IPS-NIHi7 (cell line): ENCODE data around the gene HEATR5A.

Source experiments
- DNase-seq: peaks from one replicate; pipeline ENCODE4 v3.0.0; 2012; ENCODE audit warnings: mixed read lengths; ENCODE audit errors: extremely low spot score

Gene HEATR5A

DNA sequence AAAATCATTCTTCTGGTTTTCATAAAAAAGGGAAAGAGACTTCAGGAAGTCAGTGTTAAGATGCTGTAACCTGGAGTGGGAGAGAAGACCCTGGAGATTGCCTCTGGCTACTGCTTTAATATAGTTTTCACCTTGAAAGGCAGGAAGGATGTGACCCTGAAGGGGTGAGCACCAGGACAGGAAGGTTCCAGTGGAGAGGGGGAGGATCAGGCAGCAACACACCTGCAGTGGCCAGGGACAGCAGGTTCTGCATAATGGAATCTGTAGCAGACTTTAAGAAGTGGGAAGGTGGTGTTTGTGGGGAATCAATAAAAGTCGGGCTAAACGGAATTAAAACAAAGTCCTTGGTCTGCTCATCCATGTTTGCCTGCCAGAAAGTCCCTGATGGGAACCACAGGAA lies 6.3 kb upstream of the HEATR5A start:
- no peak for DNase-seq

DNA sequence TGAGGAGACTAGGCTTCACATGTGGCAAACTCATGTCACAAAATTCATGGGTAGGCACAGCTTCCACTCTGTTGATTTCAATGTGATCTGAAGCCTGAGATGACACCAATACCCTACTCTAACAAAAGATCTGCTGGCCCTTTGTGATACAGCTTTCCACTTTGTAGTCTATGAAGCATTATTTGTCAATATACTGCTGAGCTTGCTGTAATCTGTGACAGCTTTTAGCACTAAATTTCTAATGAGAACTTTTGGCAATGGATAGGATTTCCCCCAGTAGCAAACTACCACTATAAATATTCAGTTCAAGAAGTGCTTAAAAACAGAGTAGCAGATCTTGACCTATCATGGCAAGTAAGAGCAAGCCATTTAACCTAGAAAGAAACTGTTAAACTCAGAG lies 5.6 kb upstream of the HEATR5A start:
- no peak for DNase-seq

DNA sequence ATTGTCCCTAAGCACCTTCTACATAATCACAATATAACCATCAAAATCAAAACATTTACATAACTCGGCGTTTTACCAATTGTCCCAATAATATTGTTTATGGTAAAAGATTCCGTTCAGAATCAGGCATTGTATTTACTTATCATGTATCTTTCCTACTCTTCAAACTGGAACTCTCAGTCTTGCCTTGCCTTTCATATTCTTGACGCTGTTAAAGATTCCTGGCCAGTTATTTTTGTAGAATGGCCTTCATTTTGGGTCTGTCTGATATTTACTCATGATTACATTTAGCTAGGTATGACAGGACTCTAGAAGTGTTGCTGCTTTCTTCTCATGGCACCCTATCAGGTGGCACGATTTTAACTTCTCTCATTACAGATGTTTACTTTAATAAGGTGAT lies 850 bp upstream of the HEATR5A start:
- no peak for DNase-seq

DNA sequence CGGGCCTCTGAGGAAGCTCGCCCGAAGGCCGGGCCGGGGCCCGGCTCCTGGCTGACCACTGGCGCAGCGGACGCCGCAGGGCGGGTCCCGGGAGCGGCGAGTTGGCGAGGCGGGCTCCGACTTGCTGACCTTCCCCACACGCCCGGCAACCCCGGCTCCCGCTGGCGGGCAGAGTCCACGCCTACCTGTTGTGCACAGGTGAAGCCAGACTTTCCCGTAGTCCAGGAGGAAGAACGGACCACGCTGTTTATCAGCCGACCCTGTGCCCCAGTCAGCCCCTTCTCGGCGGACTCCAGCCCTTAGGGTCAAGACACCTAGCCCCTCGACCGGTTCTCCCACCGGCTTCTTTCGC lies 407 bp downstream of the HEATR5A start:
- DNase-seq = peak; percentile 77

DNA sequence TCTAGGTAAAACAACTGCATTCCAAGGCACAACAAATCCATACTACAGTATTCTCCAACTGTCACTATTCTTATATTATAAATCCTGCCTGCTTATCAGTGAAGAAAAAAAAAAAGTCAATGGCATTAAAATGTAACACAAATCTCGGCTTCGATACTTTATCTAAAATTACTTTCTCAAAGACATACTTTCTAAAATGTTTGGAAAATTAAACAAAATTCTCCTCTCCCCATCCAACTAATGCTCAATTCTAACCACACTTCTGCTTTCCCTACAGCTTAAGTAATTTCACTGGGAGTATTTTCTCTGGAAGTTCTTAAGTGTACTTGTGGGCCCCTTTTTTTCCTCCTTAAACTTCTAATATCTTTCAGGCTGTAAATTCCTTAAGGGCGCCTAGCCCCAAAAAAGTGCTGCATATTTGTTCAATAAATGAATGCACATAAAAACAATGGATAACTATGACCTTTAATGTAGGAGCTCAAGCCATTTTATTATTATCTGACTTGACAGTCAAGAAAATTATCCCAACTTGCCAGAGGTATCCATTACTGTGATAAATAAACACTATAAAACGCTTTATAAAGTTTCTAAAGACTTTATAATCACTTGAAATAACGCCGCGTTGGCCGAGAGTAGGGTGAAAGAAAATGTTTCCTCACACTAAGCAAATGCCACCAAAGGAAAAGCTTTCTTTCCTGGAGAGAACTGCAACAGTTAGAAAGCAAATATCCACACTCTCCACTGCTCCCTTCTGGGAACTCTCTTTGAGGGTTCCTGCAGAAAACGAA lies 977 bp downstream of the HEATR5A start:
- DNase-seq = no peak

DNA sequence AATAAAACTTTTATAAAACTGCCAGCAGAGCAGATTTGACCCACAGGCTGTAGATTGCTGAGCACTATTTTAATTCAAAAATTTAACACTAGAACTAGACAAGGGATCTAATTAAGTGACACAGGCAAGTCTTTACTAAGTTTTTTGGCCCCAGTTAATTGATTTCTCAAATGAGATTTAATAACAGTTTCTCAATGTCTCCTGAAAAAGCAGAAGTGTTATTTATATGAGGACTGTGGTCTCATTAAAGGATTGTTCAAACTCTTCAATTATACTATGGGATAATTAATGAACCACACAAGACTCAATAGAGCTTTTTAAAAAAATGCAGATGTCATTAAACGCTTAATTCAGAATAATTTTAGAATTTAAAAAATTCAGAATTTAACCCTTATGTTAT lies 1.9 kb downstream of the HEATR5A start:
- no peak for DNase-seq

DNA sequence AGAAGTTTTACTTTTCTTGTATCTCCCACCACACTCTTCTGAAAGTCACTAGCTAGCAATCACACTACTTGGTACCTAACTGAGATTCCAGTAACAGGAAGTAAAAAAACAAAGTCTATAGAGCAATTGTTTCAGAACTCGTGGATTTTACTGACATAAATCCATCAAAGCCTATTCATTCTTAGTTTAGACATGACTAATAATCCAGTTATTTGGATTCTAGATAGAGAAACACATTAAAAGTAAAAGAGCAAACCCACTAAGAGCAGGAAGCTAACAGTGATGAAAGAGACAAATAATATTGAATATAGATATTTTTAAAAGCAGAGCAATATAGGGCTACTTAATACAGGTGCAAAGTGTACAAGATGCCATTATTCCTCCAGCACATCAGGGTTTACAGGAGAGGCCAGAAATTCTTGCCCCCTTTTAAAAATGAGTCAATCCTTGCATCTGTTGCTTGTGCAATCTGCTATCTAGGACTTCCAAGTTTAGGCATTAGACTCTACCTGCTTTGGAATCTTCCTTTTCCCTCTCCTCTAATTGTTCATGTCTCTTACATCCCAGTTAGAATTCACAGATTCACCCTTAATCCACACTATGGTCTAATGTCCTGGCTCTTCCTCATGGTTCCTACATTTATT lies 6.0 kb downstream of the HEATR5A start:
- no peak for DNase-seq

DNA sequence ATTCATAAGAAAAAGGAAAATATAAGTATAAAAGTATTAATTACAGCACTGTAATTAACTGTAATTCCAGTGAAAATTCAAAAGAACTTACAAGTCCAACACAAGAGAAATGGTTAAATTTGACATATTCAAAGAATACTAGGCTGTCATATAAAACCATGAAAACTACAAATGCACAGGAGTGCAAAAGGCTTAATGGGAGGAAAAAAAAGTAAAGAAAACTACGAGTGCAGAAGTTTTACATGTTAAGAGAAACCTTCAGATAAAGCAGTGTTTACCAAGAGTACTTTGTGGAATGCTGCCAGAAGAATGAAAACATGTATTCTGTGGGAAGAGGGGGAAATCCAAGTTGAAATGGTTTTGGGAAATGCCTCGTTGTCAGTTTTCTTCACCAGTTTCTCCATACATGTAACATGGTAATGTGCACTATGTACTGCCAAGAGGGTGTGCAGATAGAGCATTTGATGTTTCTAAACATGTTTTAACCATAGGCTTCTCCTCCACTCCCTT lies 9.1 kb downstream of the HEATR5A start:
- no peak for DNase-seq

DNA sequence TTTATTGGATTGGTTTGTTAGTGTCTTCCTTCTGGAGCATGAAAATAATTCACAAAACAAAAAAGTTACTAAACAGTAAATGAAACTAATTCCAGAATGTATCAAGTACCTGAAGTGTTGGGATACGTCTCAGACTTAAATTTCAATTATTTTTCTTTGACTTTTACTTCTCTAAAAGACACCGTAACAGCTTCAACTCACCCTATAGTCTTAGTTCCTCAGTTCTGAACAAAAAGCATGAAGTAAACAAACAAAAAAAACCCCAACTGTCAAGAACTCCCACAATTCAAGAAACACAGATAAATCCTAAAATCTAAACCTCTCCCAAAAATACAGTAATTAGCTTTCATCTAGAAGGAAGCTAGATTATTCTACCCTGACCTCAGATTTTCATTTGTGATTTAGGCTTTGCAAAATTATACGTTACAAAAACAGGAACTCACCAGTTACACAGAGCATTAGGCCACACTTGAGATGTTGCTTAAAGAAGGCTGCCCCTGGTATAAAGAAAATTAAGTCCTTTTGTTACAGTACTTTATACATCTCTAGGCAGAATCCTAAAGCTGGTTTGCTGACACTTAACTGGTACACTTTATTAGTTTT lies 10.2 kb downstream of the HEATR5A start:
- DNase-seq = no peak

DNA sequence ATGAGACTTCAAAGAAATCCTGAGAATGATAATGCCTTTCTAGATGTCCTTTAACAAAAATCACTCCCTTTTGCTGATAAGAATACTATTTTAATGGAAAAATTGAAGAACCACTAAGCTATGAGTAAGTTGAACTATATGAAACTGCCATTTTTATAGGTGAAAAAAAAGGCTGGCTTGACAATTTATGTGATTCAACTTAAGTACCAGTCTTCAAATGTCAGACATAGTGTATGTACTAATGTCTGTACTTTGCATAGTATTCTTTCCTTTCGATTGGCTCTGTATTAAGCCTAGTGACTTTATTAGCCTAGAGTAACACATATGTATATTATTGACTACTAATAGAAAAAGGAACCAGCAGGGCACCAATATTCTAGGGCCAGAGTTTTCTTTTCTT lies 11.9 kb downstream of the HEATR5A start:
- no peak for DNase-seq

DNA sequence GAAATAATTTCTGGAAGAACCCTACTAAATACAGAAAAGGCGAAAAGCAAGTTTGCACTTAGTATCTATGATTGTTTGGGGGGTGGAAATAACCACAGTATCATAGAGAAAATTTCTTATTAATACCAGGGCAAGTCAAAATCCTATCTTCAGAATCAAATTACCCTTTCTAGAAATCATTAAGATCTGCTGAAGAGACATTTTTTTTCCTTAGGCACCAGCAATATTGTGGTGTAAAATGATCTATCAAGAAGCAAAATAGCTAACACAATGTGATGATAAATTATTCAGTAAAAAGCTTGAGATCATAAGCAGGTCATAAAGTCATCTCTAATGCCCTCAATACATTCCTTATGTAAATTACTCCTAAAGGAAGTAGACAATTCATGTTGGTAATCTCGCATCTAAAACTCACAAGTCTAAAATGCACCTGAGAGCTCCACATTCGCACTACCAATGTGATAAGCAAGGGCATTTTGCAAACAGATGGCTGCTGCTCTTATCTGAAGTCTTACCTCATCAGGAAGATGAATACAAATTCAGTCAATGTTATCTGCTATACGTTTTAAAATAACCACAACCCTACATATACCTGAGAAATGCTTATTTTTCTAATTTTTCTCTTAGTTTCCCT lies 14.6 kb downstream of the HEATR5A start:
- DNase-seq = no peak

DNA sequence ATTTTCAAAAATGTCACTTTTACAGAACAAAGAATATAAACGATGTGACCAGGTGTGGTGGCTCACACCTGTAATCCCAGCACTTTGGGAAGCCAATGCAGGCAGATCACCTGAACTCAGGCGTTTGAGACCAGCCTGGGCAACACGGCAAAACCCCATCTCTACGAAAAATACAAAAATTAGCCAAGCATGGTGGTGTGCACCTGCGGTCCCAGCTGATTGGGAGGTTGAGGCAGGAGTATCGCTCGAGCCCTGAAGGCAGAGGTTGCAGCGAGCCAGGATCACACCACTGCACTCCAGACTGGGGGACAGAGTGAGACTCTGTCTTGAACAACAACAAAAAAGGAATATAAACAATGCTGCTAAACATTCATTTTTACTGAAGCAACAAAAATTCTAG lies 15.2 kb downstream of the HEATR5A start:
- DNase-seq = no peak

DNA sequence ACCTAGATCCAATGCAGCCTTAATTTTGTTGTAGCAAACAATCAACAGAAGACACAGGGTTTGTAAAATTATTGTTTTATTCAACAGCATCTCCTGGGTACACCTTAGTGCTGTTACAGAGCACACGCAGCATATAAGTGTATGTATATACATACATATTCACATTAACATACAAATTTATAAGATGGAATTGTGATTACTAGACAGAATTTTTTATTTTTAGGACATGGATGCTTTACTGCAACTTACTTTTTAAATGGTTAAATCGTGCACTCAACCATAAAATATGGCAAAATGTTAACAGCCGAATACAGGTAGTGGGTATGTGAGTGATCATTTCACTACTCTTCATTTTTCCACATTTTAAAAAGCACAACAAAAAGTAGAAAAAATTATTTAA lies 16.6 kb downstream of the HEATR5A start:
- DNase-seq = no peak

DNA sequence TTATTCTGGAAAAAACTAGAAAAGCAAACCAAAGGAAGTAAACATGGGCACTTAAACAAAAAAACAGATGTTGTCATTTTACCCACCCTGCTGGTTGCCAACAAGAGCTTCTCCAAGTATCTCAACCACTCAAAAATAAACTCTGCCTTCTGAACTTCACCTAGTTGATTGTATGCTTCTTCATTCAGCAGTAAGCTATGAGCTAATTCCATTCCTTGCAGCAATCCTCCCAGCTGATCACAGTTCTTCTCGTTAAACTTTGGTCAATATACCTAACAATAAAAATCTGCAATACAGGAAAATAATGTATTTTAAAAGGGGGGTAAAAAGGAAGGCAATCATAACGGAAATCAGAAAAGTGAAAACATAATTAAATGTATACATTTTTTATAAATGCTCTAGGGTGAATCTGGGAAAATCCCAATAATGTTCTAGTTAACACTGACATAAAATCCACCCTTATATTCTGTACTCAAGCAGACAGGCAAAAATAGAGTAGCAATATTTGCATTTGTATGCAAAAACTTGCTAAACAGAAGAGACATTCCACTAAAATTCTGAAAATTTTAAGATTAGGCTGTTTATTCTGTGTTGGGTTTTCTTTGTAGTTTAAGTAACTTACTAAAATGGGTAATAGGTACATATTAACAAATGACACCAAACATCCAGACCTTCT lies 17.4 kb downstream of the HEATR5A start:
- DNase-seq = no peak

DNA sequence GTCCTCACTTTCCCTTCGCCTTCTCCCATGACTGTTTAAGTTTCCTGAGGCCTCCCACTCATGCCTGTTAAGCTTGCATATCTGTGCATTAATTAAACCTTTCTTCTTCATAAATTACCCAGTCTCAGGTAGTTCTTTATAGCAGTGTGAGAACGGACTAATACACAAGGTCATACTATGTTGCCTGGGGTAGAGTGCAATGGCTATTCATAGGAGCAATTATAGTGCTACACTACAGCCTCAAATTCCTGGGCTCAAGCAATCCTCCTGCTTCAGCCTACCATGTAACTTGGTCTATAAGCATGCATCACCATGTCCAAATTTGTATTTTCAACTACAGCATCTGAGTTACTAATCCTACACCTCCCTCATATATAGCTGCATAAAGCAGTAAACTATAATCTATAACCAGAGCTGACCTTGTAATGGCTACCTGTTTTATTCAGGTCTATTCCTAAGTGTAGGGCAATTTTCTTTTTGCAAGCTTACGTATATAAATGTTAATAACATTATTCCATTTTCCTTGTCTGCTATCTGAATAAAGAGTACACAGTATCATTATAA lies 18.9 kb downstream of the HEATR5A start:
- no peak for DNase-seq

DNA sequence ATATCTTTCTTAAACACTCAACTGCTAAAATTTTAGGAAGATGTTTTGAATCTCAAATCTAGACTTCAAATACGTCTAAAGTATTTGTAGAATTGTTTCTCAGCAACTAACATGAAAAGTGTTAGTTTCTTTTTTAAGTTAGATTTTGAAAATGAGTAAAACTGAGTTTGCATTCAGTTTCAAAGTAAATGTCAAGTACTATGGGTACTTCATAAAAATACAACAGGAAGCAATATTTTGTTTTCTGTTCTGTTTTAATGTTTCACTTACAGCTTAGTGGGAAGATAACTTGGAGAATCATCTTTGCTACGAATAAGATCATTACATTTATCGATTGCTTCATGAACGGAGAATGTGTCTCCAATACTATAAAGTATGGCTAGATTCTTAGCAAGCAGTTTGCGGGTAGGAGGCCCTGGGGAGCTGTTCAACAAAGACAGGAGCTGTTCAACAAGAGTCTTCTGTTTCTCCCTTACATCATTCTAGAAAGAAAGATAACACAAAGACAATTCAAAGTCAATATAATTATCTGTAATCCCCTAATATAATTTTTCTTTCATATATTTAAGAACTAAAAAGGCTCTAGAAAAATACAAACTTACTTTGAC lies 20.2 kb downstream of the HEATR5A start:
- no peak for DNase-seq

DNA sequence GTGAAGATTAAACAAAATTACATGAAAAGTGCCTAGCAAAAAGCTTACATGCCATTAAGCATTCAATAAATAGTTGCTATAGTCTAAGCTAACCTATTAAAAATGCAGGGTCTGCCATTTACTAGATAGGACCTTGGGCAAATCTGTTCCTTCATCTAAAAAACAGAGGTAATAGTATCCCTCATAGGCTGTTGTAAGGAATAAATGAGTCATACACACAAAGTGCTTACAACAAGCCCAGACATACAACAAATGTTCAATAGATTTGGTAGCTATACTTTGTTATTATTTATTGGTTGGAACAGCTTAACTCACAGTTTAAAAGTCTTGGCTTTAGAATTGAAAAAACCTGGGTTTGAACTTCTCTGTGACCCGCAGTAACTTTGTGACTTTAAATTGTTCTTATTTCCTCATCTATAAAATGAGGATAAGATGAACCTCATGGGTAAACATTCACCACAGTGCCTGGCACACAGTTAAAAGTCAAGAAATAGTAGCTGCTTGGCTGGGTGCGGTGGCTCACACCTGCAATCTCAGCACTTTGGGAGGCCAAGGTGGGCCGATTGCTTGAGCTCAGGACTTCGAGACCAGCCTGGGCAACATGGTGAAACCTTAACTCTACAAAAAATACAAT lies 24.7 kb downstream of the HEATR5A start:
- no peak for DNase-seq

DNA sequence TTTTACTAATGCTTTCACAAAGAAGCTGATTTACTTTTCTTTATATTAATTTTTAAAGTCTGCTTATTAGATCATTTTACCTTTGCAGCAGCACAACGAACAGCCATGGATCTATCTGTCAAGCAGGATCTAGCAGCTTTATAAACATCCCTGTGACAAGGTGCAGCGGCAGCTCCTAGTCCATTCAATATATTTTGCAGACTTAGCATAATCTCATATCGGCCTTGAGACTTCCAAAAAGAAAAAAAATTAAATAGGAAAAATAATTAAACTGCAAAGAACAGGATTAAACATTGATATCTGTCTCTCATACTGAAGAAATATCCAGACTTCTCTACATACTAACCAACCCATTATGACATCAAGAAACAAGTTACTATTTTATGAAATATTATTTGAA lies 25.2 kb downstream of the HEATR5A start:
- no peak for DNase-seq

DNA sequence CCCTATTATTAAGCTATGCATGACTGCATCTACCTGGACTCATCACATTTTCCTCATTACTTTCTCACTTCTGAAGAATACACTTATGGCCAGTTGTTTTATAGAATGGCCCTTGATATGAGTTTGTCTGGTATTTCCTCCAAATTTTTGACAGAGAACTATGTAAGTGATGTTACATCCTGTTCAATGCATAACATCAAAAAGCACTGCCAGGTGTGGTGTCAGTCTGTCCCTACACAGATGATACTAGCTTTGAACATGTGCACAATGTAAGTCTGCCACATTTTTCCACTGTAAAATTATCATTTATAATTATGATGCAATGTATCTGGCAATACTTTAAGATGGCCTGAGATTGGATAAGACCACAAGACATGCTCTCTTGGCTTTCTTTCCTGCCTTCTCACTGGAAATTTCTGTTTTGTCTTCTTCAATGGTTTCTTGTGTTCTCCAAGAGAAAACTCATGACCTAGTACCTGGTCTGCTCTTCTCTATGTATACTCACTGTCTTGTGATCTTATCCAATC lies 28.3 kb downstream of the HEATR5A start:
- no peak for DNase-seq

DNA sequence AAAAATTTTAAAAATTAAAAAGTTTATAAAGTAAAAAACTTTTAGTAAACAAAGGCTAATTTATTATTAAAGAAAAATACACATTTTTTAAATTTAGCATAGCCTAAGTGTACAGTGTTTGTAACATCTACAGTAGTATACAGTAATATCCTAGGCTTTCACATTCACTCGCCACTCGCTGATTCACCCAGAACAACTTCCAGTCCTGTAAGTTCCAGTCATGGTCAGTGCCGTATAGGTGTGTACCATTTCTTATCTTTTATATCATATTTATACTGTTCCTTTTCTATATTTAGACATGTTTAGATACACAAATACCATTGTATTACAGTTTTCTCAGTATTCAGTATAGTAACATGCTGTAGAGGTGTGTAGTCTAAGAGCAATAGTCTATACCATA lies 28.9 kb downstream of the HEATR5A start:
- no peak for DNase-seq

DNA sequence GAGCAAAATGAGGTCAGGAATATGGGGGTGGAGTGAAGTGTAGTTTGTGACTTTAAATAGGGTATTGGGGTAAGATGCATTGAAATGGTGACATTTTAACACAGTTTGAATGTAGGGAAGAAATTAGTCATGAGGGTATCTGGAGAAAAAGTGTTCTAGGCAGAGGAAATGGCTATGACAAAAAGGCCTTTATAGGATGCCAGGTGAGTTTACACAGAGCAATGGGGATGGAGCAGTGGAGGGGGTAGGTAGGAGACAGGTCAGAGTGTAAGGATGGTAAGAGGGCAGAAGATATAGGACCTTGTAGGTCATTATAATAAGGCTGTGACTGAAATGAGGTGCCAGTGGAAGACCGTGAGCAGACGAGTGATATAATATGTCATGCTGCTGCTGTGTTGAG lies 30.4 kb downstream of the HEATR5A start:
- no peak for DNase-seq
